KOPT-K1 (cell line): ENCODE results near the gene AGO1.
"Not testable (repeated sequence)": the region's sequence is repeated elsewhere in the genome, so short reads cannot be mapped to it uniquely, and the experiment has no call there.

ENCODE experiments used
- H3K27ac ChIP-seq: fragments of 200-600 bp; sonication (generic); 2 replicates; pipeline ENCODE4 v1.5.1; 2016; ENCODE audit warnings: antibody characterized with exemption, mild to moderate bottlenecking, low read depth, low read length; ENCODE audit not compliant: poor library complexity, severe bottlenecking
- H3K36me3 ChIP-seq: fragments of 200-600 bp; sonication (generic); 2 replicates; pipeline ENCODE4 v1.5.1; 2017; ENCODE audit warnings: antibody characterized with exemption, mild to moderate bottlenecking, low read length, moderate library complexity; ENCODE audit not compliant: insufficient read depth
- H3K9me3 ChIP-seq: fragments of 200-600 bp; sonication (generic); 2 replicates; pipeline ENCODE4 v1.5.1; 2017; ENCODE audit warnings: antibody characterized with exemption, low read length, mild to moderate bottlenecking; ENCODE audit not compliant: insufficient read depth, poor library complexity, severe bottlenecking

Gene AGO1

DNA sequence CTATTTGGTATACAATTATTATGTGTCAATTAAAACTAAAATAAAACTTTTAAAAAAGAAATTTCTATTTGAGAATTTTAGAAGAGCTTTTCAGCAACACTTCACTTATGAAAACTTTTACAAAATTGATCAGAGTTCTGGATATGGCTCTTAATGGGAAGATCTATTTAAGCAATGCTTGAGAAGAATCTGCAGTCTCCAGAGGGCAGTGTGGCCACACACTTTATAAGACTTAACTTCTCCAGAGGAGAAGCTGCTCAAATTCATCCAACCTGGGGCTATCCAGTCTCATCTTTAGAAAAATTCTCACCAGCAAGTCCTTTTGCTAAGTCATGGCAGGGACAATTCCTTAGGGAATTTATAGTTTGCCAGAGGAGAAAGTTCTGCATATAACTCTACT, 25.2 kb upstream of the AGO1 start:
- H3K9me3 ChIP-seq: no peaks in the 10 kb centered on the region
- H3K36me3 ChIP-seq: peaks cover 8% of the 10 kb centered on the region; the same call in 1 of the 2 replicates
- H3K27ac ChIP-seq: no peak overlapping the region

DNA sequence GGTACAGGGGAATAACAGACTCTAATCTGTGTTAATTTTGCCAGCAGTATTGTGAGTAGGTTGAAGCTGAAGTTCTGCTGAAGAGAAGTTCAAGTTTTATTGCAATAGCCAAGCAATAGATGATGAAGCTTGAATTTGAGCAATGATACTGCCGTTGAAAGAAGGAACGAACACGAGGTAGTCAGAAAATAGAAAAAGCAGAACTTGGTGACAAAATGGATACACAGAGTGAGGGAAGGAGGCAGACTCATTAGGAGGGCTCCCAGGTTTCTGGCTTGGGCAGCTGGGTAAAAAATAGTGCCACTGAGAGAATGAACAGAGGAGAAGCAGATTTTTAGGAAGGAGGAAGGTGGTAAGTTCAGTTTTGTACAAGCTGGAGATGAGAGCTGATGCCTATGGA, 22.3 kb upstream of the AGO1 start:
- Histone ChIP-seq H3K9me3 (no peaks in the 10 kb centered on the region), H3K36me3 (no peaks in the 10 kb centered on the region), H3K27ac (no peak overlapping the region)

DNA sequence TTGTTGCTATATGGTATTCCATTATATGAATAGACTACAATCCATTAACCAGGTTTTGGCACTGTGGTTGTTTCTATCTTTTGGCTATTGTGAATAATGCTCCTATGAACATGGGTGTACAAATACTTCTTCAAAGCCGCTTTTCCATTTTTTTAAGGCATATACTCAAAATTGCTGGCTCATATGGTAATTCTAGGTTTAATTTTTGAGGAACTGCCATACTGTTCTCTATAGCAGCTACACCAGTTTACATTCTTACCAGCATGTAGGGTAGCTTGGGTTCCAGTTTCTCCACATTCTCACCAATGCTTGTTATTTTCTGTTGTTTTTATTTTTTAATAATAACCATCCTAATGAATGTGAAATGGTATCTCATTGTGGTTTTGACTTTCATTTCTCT, 19.9 kb upstream of the AGO1 start:
- Histone ChIP-seq H3K9me3 (no peaks in the 10 kb centered on the region), H3K36me3 (no peaks in the 10 kb centered on the region), H3K27ac (no peak overlapping the region)

DNA sequence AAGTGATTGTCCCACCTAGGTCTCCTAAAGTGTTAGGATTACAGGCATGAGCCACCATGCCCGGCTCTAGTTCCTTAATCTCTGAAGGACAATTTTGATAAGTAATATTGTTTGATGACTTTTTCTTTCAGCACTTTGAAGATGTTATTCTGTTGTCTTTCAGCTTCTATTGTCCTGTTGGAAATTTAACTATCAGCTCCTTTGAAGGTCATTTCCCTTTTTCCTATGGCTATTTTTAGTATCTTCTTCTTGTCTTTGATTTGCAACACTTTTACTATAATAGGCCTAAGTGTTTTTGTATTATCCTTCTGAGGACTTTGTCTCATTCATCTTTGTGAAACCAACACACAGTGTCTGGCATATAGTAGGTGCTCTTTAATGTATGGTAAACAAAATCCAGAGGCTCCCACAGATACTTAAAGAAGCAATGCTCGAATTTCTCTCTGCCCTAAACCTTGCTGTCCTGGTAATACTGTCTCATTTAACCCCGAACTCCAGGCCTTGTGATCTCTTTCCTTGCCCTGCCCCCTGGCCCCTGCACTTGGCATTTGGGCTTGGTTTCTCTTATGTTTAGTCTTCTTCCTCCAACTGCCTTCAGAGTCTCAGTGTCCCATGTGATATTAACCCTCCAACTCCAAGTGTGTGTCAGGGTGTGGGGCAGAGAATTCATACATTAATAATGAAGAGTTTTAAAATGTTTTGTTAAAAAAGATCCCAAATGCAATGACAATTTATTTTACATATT, 19.0 kb upstream of the AGO1 start:
- H3K36me3 ChIP-seq: no peaks in the 10 kb centered on the region
- no peak overlapping the region for H3K27ac ChIP-seq
- no peaks in the 10 kb centered on the region for H3K9me3 ChIP-seq

DNA sequence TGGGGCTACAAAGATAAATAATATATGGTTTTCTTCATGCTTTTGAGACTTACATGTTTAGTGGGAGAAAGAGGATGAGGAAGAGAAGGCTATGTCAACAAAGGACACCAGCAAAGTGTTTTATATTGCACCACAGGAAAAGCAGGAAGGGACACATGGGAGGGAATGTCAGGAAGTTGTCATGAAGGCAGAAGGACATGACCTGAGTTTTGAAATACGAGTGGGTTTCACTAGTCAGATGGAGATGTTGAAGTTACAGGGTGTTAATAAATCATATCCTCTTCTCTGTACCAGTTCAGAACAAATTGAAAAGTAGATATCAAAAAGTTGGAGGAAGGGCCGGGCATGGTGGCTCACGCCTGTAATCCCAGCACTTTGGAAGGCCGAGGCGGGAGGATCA, 18.2 kb upstream of the AGO1 start:
- H3K36me3 ChIP-seq: no peaks in the 10 kb centered on the region
- H3K27ac ChIP-seq: no peak overlapping the region
- no peaks in the 10 kb centered on the region for H3K9me3 ChIP-seq

DNA sequence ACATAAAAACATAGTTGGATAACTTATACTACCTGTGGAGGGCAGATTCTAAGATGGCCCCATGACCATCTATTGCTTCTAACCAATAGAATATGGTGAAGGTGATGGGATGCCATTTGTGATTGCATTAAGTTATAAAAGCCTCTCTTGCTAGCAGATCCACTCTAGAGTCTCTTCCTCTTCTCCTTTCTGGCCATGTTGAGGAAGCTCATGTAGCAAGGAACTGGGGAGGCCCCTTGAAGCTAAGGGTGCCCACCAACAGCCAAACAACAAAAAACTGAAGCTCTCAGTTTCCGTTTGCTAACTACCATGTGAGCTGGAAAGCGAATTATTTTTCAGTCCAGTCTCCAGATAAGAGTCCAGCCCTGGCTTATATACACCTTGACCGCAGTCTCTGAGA, 16.0 kb upstream of the AGO1 start:
- Histone ChIP-seq H3K9me3 (no peaks in the 10 kb centered on the region), H3K36me3 (no peaks in the 10 kb centered on the region), H3K27ac (no peak overlapping the region)

DNA sequence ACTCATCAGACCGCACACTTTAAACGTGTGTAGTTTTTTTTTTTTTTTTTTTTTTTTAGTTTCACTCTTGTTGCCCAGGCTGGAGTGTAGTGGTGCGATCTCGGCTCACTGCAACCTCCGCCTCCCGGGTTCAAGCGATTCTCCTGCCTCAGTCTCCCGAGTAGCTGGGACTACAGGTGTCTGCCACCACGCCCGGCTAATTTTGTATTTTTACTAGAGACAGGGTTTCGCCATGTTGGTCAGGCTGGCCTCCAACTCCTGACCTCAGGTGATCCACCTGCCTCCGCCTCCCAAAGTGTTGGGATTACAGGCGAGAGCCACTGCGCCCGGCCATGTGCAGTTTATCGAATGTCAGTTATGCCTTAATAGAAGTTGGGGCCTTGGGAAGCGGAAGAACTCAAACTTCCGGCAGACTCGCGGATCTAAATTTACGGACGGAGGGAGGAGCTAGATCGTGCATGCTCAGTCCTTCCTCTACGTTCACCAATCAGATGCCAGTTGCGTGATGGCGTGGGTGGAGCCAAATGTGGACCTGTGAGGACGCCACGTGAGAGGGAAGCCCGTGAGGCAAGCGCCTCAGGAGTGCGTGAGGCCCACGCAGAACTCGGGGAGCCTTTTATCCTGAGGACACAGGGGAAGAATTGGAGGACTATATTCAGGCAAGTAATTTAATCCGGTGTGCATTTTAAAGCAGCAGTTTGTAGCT, 13.6 kb upstream of the AGO1 start:
- H3K27ac ChIP-seq, H3K9me3 ChIP-seq, H3K36me3 ChIP-seq: not testable (repeated sequence)

DNA sequence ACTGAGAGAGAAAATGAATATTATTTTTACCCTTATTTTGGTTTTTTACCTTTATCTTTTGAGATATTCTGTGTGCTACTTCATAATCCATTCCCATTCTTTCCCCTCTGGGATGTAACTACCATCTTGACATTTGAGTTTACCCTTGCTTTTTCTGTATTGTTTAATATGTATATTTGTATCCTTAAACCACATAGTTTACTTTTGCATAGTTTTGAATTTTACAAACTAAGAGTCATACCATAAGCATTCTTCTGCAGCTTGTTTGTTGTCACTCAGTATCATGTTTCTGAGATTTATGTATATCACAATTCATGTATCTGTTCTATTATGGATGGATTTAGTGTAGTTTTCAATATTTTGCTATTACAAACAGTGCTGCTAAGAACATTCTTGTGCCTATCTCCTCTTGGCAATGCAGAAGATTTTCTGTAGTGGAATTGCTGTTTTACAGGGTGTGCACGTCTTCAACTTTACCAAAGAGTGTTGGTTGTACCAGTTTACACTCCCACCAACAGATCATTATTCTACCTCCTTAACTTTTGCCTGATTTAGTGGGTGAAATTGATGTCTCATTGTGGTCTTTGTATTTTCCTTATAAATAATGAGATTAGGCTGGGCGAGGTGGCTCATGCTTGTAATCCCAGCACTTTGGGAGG, 12.2 kb upstream of the AGO1 start:
- Histone ChIP-seq H3K27ac (no peak overlapping the region), H3K9me3 (no peaks in the 10 kb centered on the region), H3K36me3 (no peaks in the 10 kb centered on the region)

DNA sequence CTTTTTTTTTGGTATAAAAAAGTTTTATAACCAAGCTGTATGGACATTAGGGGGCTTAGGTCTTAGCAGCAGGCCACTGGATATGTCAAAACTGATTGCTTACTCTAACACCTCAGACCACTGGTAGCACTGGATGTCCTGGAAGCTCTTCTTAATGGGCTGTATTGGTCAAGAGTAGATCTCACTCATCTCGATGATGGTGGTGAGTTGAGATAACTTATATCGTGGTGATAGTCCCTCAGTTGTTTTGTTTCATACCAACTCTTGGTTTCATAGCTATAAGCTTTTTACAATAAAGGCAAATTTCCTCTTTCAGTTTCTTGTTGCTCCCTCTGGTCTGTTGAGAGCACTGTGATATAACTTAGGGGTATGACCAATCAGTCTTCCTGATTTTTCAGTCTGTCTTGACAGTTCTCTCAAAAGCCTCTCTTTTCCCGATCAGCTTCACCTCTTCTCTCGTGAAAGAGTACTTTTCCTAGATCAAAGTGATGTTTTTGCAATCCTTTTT, 9.7 kb upstream of the AGO1 start:
- H3K27ac ChIP-seq: no peak overlapping the region
- no peaks in the 10 kb centered on the region for H3K36me3 ChIP-seq
- no peaks in the 10 kb centered on the region for H3K9me3 ChIP-seq

DNA sequence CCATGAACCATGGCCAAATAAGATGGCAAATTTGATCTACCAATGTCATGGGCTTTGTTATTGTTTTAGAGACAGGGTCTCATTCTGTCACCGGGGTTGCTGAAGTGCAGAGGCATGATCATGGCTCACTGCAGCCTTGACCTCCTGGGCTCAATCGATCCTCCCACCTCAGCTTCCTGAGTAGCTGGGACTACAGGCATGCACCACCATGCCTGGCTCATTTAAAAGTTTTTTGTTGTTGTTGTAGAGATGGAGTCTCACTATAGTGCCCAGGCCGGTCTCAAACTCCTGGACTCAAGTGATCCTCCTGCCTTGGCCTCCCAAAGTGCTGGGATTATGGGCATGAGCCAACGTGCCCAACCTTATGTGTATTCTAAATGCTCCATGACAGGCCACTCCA, 8.9 kb upstream of the AGO1 start:
- H3K36me3 ChIP-seq, H3K9me3 ChIP-seq, H3K27ac ChIP-seq: not testable (repeated sequence)

DNA sequence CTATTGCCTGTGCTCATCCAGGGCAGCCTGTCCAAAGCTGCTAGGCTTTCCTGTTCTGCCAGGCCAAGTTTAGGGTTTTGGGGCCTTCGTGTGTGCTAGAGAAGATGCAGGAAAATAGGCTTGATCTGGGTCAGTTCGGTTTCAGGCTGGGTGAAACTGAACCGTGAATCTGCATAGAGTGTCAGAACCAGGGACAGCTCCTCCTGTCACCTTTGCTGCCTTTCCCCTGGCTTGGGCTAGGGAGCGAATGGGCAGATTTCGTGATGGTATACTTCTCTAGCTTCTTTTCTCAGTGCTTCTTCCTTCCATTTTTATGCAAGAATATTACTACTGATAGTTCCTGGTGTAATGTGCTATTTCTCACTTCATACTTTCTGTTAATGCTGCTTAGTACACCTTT, 6.0 kb upstream of the AGO1 start:
- no peaks in the 10 kb centered on the region for H3K36me3 ChIP-seq
- no peak overlapping the region for H3K27ac ChIP-seq
- H3K9me3 ChIP-seq: no peaks in the 10 kb centered on the region

DNA sequence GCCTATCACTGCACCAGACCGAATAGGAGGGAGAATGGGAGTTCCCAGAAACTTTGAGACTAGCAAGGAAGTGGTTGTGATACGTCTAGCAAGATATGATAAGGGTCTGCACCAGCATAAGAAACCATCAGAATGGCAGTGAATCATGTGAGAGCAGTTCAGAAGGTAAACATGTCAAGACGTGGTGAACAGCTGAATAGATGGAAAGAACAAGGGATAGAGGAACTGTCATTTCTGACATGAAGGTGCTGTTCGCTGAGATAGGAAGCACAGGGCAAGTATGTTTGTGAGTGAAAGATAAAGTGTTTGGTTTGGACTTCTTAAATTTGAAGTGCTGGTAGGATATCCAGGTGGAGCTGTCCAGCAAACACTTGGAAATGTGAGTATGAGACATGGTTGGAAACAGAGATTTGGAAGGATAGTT, 1.1 kb upstream of the AGO1 start:
- no peaks in the 10 kb centered on the region for H3K9me3 ChIP-seq
- no peak overlapping the region for H3K27ac ChIP-seq
- no peaks in the 10 kb centered on the region for H3K36me3 ChIP-seq

DNA sequence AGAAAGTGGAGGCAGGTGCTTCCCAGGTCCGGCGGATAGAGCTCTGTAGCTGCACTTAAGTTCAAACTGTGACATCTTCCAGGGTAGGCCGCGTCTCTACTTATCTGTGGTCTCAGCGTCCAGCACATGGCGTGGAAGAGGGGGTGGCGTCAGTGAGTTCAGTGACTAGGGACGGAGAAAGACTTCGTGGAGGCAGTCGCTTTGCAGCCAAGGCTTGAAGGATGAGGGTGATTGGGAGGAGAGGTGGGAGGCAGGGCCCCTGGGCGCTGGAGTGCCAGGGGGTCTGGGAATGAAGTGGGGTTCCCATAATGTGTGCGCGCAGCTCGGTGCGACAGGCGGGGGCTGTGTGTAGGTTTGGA, 444 bp upstream of the AGO1 start:
- no peak overlapping the region for H3K27ac ChIP-seq

DNA sequence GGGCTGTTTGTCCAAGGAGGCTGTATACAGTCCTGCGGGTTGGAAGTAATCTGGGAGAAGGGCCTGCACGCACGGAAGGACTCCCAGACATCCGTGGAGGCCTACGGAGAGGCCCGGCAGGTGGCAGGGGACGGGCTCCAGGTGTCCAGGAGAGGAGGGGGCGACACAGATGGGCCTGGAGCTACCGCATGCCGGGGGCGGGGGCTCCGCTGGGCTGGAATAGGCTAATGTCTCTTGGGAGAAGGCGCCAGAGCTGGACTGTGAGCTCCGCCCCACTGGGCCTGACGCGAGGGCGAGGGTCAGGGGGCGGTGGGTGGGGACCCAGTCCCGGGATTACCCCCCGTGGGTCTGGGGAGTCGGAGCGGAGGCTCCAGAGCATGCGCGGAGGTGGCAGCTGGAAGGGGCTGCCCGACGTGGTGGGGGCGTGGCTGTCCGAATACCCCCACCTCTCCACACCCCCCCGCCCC, 659 bp downstream of the AGO1 start:
- Histone ChIP-seq H3K9me3 (no peaks in the 10 kb centered on the region), H3K27ac (peak overlapping the region; percentile 75), H3K36me3 (peaks cover 12% of the 10 kb centered on the region; the same call in 1 of the 2 replicates)

More for the DNA sequence above, 444 bp upstream of the AGO1 start:
- Histone ChIP-seq H3K36me3 (peaks cover 3% of the 10 kb centered on the region; the same call in 1 of the 2 replicates), H3K9me3 (no peaks in the 10 kb centered on the region)

DNA sequence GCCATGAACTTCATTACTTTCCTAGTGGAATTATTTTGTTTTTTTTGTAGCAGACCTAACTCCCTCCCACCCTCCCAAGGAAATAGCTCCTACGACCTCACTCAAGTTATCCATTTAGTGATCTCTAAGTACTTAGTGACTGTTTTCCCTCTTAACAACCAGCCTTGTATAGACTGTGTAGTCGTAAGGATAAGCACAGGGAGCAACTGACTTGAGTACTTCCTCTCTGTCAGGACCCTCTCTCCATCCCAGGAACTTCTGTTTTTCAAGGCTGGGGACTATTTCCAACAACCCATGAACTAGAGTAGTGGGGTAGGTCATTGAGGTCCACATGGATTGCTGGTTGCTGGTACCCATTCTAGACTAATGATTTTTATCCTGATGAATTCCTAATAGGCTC, 1.9 kb downstream of the AGO1 start:
- Histone ChIP-seq H3K36me3 (peaks cover 23% of the 10 kb centered on the region), H3K27ac (no peak overlapping the region), H3K9me3 (no peaks in the 10 kb centered on the region)
